GM12878 (cell line): ENCODE data around the gene ECM1. TPM values are rescaled to one million over a fixed set of nuclear protein-coding genes. Genes with fewer than 3 reads are reported as not detected.

Source experiments
- EED ChIP-seq: sonication (generic); IDR thresholded peaks from 2 replicates; pipeline ENCODE4 v1.6.1; 2016; ENCODE audit warnings: antibody characterized with exemption, low read depth
- ETV6 ChIP-seq, 2 experiments: fragments of 450-650 bp in 1 of 2; IDR thresholded peaks in 1 of 2; conservative IDR thresholded peaks in 1 of 2; 2 replicates each; pipeline ENCODE4 v1.6.1; 2014; ENCODE audit warnings: antibody characterized with exemption in 1 of 2, borderline replicate concordance in 1 of 2, low read depth in 1 of 2, mild to moderate bottlenecking in 1 of 2, moderate library complexity in 1 of 2
- PAX5 ChIP-seq: IDR thresholded peaks from 2 replicates; pipeline ENCODE4 v1.6.1; 2011; ENCODE audit warnings: low read depth, low read length, borderline replicate concordance
- ZBTB40 ChIP-seq: fragments of 450-650 bp; IDR thresholded peaks from 2 replicates; pipeline ENCODE4 v1.6.1; 2016; ENCODE audit warnings: mild to moderate bottlenecking, moderate library complexity, borderline replicate concordance
- polyA plus RNA-seq, 11 experiments: library from polyadenylated mRNA; depleted of rRNA in 4 of 11; unstranded in 6 of 11; stranded (reverse) in 5 of 11; fragments of >200 nt; fragmentation: Nextera tagmentation in 4 of 11; fragmentation: Illumina TruSeq in 1 of 11; extraction: Ambion mirVana in 4 of 11; extraction: Trizol in 1 of 11; gene quantifications; 1 replicate in 1 of 11; 2 replicates in 10 of 11; pipeline versions ENCODE4 v1.2.1 to v1.2.3, GENCODE V29; 2011 to 2016; ENCODE audit warnings: inconsistent platforms in 2 of 11, missing spikeins in 2 of 11, low read depth in 1 of 11
- total RNA-seq, 4 experiments: library from RNA; depleted of rRNA in 3 of 4; stranded (reverse); fragments of >200 nt in 3 of 4; fragmentation: Illumina TruSeq in 1 of 4; extraction: Trizol in 1 of 4; gene quantifications; 2 replicates each; pipeline versions ENCODE4 v1.2.1 to v1.2.3, GENCODE V29; 2013 to 2021

Gene ECM1
- total and polyA plus RNA-seq, 10 of the 15 experiments (the other 5 are each of a cell fraction or from before 2014, with no cell fraction given), result 0.06 to 1.3 (median 0.60) TPM

- TF ChIP-seq ETV6 (conservative IDR thresholded peaks at IDR 0.05 in 1 of 2, IDR thresholded peaks at IDR 0.05 in 1 of 2; ENCODE audit: borderline replicate concordance in 1 of 2, low read depth in 1 of 2) (no peak), PAX5 (no peak), EED (no peak), ZBTB40 (no peak)
Observed at GRCh38 chr1:150535511-150536287, 27.8 kb downstream of the ECM1 start (continued).
